Natural killer cell (primary cell): ENCODE data around the gene TTLL7. TPM values are rescaled to one million over a fixed set of nuclear protein-coding genes. Genes with fewer than 3 reads are reported as not detected.

Experiments used
- ATAC-seq, 3 donors: fragments of 150-1000 bp in 2 of 3; fragments of 200-7000 bp in 1 of 3; cut with Tn5 transposase; 1 replicate in 1 of 3; 2 replicates in 2 of 3; pipeline ENCODE4 v1.10.0; 2021; ENCODE audit warnings: mild to moderate bottlenecking in 2 of 3, moderate library complexity in 2 of 3
- DNase-seq, 2 donors: peaks; one replicate each; pipeline versions ENCODE4 v3.0.0 to v3.0.0-alpha.2; 2013 to 2021; ENCODE audit warnings: mixed read lengths in 1 of 2
- H3K27ac ChIP-seq: one replicate; pipeline ENCODE4 v1.5.1; 2013; ENCODE audit warnings: mild to moderate bottlenecking, low read length
- H3K27me3 ChIP-seq: one replicate; pipeline ENCODE4 v1.6.1; 2013; ENCODE audit warnings: low read length; ENCODE audit not compliant: control insufficient read depth, insufficient read depth
- H3K36me3 ChIP-seq: one replicate; pipeline ENCODE4 v1.6.1; 2013; ENCODE audit warnings: low read length; ENCODE audit not compliant: control insufficient read depth, insufficient read depth
- H3K4me1 ChIP-seq: one replicate; pipeline ENCODE4 v1.6.1; 2013; ENCODE audit warnings: low read length; ENCODE audit not compliant: control insufficient read depth, insufficient read depth
- H3K4me3 ChIP-seq: one replicate; pipeline ENCODE4 v1.5.1; 2013; ENCODE audit warnings: low read length
- H3K9me3 ChIP-seq: one replicate; pipeline ENCODE4 v1.6.1; 2013; ENCODE audit warnings: low read length; ENCODE audit not compliant: control insufficient read depth, insufficient read depth
- H3K27ac Mint-ChIP-seq, 2 donors: one replicate each; pipeline ENCODE4 v1.8.0; 2022; ENCODE audit warnings: mild to moderate bottlenecking in 2 of 2, mixed read lengths in 2 of 2, moderate library complexity in 1 of 2
- H3K27me3 Mint-ChIP-seq, 2 donors: one replicate each; pipeline ENCODE4 v1.8.0; 2022; ENCODE audit warnings: low read depth in 2 of 2, mixed read lengths in 2 of 2
- H3K36me3 Mint-ChIP-seq: one replicate; pipeline ENCODE4 v1.8.0; 2022; ENCODE audit warnings: mixed read lengths
- H3K4me1 Mint-ChIP-seq, 2 donors: one replicate each; pipeline ENCODE4 v1.8.0; 2022; ENCODE audit warnings: mixed read lengths in 2 of 2
- H3K4me3 Mint-ChIP-seq: one replicate; pipeline ENCODE4 v1.8.0; 2022; ENCODE audit warnings: mild to moderate bottlenecking, moderate library complexity, mixed read lengths
- H3K9me3 Mint-ChIP-seq, 2 donors: one replicate each; pipeline ENCODE4 v1.8.0; 2022; ENCODE audit warnings: mixed read lengths in 2 of 2
- CTCF ChIP-seq: fragments of 200-600 bp; IDR thresholded peaks from one replicate; pipeline ENCODE4 v1.8.0; 2022; ENCODE audit warnings: antibody characterized with exemption
- WGBS: methylation state at CpG from one replicate; pipeline ENCODE4 v1.1.7; 2013; ENCODE audit warnings: missing lambda C conversion rate; ENCODE audit not compliant: insufficient coverage; 5-methylcytosine and 5-hydroxymethylcytosine counted together
- intact Hi-C: fragments of 100-400 bp; cut with micrococcal nuclease; formaldehyde crosslinking; loops from one replicate; pipeline ENCODE4 v1.14.2; 2022
- total RNA-seq, 4 donors: library from RNA; stranded (reverse); fragments of 120-200 nt in 1 of 4; gene quantifications; one replicate each; pipeline versions ENCODE4 v1.2.3 to v1.2.4, GENCODE V29; 2013 to 2022

TTLL7 gene
- total RNA-seq, 3 donors from 2014 or later (not counting 1 experiment from before 2014, with no cell fraction given): 0.21 to 4.4 (median 0.25) TPM

DNA sequence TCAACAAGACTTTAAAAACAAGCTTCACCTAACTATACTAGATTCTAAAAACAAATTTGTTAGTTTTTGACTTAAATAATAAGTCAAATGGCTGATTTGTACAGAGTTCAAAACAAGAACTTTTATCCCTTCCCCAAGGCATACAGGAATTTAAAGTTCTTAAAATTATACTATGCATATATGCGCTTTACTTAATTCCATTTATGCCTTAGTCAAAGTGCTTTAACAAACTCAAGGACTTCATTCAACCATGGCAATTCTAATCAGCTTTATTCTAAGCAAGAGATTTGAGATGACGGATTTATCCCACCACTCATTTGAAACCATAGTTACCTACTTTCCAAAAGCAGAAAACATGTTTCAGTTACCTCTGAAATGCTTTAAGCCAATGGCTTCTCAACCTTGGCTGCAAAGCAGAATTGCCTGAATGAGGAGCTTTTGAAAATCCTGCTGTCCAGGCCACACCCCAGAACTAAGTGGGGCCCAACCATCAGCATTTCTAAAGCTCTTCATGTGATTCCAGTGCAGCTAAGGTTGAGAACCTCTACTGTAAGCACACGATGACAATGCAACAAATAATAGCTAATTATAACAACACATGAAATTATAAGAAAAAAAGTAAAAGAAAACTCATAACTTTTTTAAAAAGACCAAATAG, 44.6 kb downstream of the TTLL7 start:
- H3K27me3 ChIP-seq: no peaks in the 10 kb centered on the region
- DNase-seq: no peak
- H3K4me3 Mint-ChIP-seq: no peak overlapping the region
- WGBS: 86% methylated on average over 3 of the region's 3 CpGs
- no peaks in the 10 kb centered on the region for H3K9me3 Mint-ChIP-seq
- peaks cover 7 to 13% of the 10 kb centered on the region in 2 donors for H3K27me3 Mint-ChIP-seq
- H3K4me1 ChIP-seq: no peaks in the 10 kb centered on the region
- H3K9me3 ChIP-seq: no peaks in the 10 kb centered on the region
- no peak overlapping the region for H3K4me3 ChIP-seq
- H3K27ac Mint-ChIP-seq: no peak overlapping the region
- H3K27ac ChIP-seq: no peak overlapping the region
- no peak for TF ChIP-seq CTCF
- ATAC-seq: no peak
- intact Hi-C loops: no loop called here
- H3K36me3 Mint-ChIP-seq: no peaks in the 10 kb centered on the region
- H3K4me1 Mint-ChIP-seq: no peaks in the 10 kb centered on the region
- H3K36me3 ChIP-seq: no peaks in the 10 kb centered on the region

DNA sequence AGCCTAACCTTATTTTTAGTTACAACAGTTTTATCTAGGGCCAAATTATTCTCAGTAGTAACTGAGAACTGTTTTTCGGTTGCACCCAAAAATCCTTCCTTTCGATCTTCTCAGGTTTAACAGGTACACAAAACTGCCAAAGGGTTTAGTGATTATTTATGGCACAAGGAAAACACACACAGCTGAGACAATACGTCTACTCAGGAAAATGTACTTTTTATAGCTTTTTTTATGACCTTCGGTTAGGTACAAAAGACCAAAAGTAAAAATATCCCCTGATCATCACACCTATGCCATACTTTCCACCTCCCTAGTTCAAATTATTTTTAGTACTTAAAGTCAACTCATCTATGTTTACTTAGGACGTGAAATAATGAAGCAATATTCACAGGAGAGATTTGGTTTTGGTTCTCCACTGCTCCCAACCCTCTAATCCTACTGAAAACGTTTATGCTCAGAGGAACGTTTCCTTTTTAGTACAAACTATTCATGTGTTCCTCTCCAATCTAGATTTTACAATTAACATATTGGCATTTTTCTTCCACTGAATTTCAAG, 48.7 kb downstream of the TTLL7 start:
- H3K9me3 ChIP-seq: no peaks in the 10 kb centered on the region
- intact Hi-C loops: no loop called here
- DNase-seq (no peak), ATAC-seq (no peak)
- H3K27me3 ChIP-seq: no peaks in the 10 kb centered on the region
- no peak overlapping the region for H3K4me3 Mint-ChIP-seq
- no peaks in the 10 kb centered on the region for H3K36me3 ChIP-seq
- no peak overlapping the region for H3K27ac Mint-ChIP-seq
- peaks cover 7 to 10% of the 10 kb centered on the region in 2 donors for H3K27me3 Mint-ChIP-seq
- no peak overlapping the region for H3K27ac ChIP-seq
- no peaks in the 10 kb centered on the region for H3K36me3 Mint-ChIP-seq
- no peaks in the 10 kb centered on the region for H3K4me1 Mint-ChIP-seq
- WGBS: 88% methylated on average over 7 of the region's 7 CpGs
- H3K4me1 ChIP-seq: no peaks in the 10 kb centered on the region
- no peak overlapping the region for H3K4me3 ChIP-seq
- no peaks in the 10 kb centered on the region for H3K9me3 Mint-ChIP-seq
- TF ChIP-seq CTCF: no peak

- no peak overlapping the region for H3K4me3 Mint-ChIP-seq
- peaks cover 3% of the 10 kb centered on the region for H3K9me3 ChIP-seq
- DNase-seq: no peak
- no peaks in the 10 kb centered on the region for H3K4me1 ChIP-seq
- 96% methylated on average over 3 of the region's 3 CpGs for WGBS
- peaks cover 2 to 8% of the 10 kb centered on the region in 2 donors for H3K9me3 Mint-ChIP-seq
- no peak overlapping the region for H3K27ac ChIP-seq
- peaks cover 3% of the 10 kb centered on the region for H3K27me3 ChIP-seq
- no peak overlapping the region for H3K27ac Mint-ChIP-seq
- no peaks in the 10 kb centered on the region for H3K4me1 Mint-ChIP-seq
- no peaks in the 10 kb centered on the region for H3K36me3 ChIP-seq
- TF ChIP-seq CTCF: no peak
- ATAC-seq: no peak
- peaks cover 11% of the 10 kb centered on the region for H3K36me3 Mint-ChIP-seq
- peaks cover 5 to 10% of the 10 kb centered on the region in 2 donors for H3K27me3 Mint-ChIP-seq
- intact Hi-C loops: no loop called here
- no peak overlapping the region for H3K4me3 ChIP-seq
Measured at GRCh38 chr1:83942914-83943313, 56.0 kb downstream of the TTLL7 start.

GRCh38 chr1:83934550-83934949, 64.4 kb downstream of the TTLL7 start:
- H3K27me3 ChIP-seq: no peaks in the 10 kb centered on the region
- no peak for DNase-seq

More at GRCh38 chr1:83934550-83934949, 64.4 kb downstream of the TTLL7 start:
- no peak overlapping the region for H3K4me3 Mint-ChIP-seq
- TF ChIP-seq CTCF: no peak
- no peaks in the 10 kb centered on the region for H3K4me1 ChIP-seq
- H3K36me3 ChIP-seq: no peaks in the 10 kb centered on the region
- no peaks in the 10 kb centered on the region for H3K9me3 ChIP-seq
- ATAC-seq: no peak
- no peak overlapping the region for H3K27ac ChIP-seq
- H3K4me3 ChIP-seq: no peak overlapping the region
- no peaks in the 10 kb centered on the region for H3K4me1 Mint-ChIP-seq
- H3K36me3 Mint-ChIP-seq: no peaks in the 10 kb centered on the region
- intact Hi-C loops: loop anchor here (5.0 to 10.0 kb wide), 3 partner anchors 500 to 818 kb away; no protein-coding TSS in a partner anchor
- H3K27me3 Mint-ChIP-seq: peaks cover 2 to 13% of the 10 kb centered on the region in 2 donors
- no peak overlapping the region for H3K27ac Mint-ChIP-seq
- no peaks in the 10 kb centered on the region for H3K9me3 Mint-ChIP-seq
